H9 (cell line): Measurements from ENCODE around the gene GLRA1. TPM values are rescaled to one million over a fixed set of nuclear protein-coding genes. Genes with fewer than 3 reads are reported as not detected.

Experiments
- DNase-seq: peaks from one replicate; pipeline ENCODE4 v3.0.0-alpha.2; 2017
- H2AFZ ChIP-seq: one replicate; pipeline ENCODE4 v1.6.1; 2013; ENCODE audit warnings: mild to moderate bottlenecking, low read length, control low read depth, moderate library complexity
- H2AK5ac ChIP-seq: 2 replicates; pipeline ENCODE4 v1.6.1; 2013; ENCODE audit warnings: low read length, control low read depth, mixed read lengths; ENCODE audit not compliant: insufficient read length
- H2BK120ac ChIP-seq: one replicate; pipeline ENCODE4 v1.6.1; 2013; ENCODE audit warnings: low read depth, mild to moderate bottlenecking, low read length, control low read depth, inconsistent platforms; ENCODE audit not compliant: poor library complexity, severe bottlenecking
- H2BK12ac ChIP-seq: 2 replicates; pipeline ENCODE4 v1.6.1; 2013; ENCODE audit warnings: low read length, control low read depth, mixed read lengths, low read depth; ENCODE audit not compliant: insufficient read length
- H2BK15ac ChIP-seq: 2 replicates; pipeline ENCODE4 v1.6.1; 2013; ENCODE audit warnings: low read depth, low read length, control low read depth
- H2BK20ac ChIP-seq: one replicate; pipeline ENCODE4 v1.6.1; 2013; ENCODE audit warnings: low read depth, mild to moderate bottlenecking, low read length, control low read depth, inconsistent platforms; ENCODE audit not compliant: poor library complexity, severe bottlenecking
- H2BK5ac ChIP-seq: 2 replicates; pipeline ENCODE4 v1.6.1; 2013; ENCODE audit warnings: low read length, control low read depth, mixed read lengths; ENCODE audit not compliant: insufficient read length
- H3K14ac ChIP-seq: 2 replicates; pipeline ENCODE4 v1.6.1; 2013; ENCODE audit warnings: low read length, control low read depth; ENCODE audit not compliant: insufficient read depth
- H3K18ac ChIP-seq: 2 replicates; pipeline ENCODE4 v1.6.1; 2013; ENCODE audit warnings: low read depth, mild to moderate bottlenecking, mixed read lengths, low read length, control low read depth; ENCODE audit not compliant: insufficient read length
- H3K23ac ChIP-seq: 2 replicates; pipeline ENCODE4 v1.6.1; 2013; ENCODE audit warnings: low read length, control low read depth, mixed read lengths, low read depth; ENCODE audit not compliant: insufficient read length
- H3K23me2 ChIP-seq: 2 replicates; pipeline ENCODE4 v1.6.1; 2013; ENCODE audit warnings: low read depth, mild to moderate bottlenecking, mixed read lengths, low read length, control low read depth; ENCODE audit not compliant: insufficient read length, poor library complexity, severe bottlenecking
- H3K27ac ChIP-seq: 2 replicates; pipeline ENCODE4 v1.5.1; 2013; ENCODE audit warnings: low read length, control low read depth, mixed read lengths, low read depth; ENCODE audit not compliant: insufficient read length
- H3K27me3 ChIP-seq: 2 replicates; pipeline ENCODE4 v1.6.1; 2013; ENCODE audit warnings: low read length, control low read depth, inconsistent platforms; ENCODE audit not compliant: insufficient read depth
- H3K4ac ChIP-seq: 2 replicates; pipeline ENCODE4 v1.6.1; 2013; ENCODE audit warnings: low read depth, mild to moderate bottlenecking, control low read depth, inconsistent platforms, low read length, moderate library complexity
- H3K4me1 ChIP-seq: 2 replicates; pipeline ENCODE4 v1.6.1; 2013; ENCODE audit warnings: low read length, control low read depth, inconsistent platforms; ENCODE audit not compliant: insufficient read depth
- H3K4me2 ChIP-seq: 2 replicates; pipeline ENCODE4 v1.6.1; 2013; ENCODE audit warnings: low read length, control low read depth, mixed read lengths; ENCODE audit not compliant: insufficient read length, insufficient read depth
- H3K56ac ChIP-seq: 2 replicates; pipeline ENCODE4 v1.6.1; 2013; ENCODE audit warnings: low read depth, mild to moderate bottlenecking, mixed read lengths, low read length, control low read depth; ENCODE audit not compliant: insufficient read length
- H3K79me1 ChIP-seq: 2 replicates; pipeline ENCODE4 v1.6.1; 2013; ENCODE audit warnings: low read depth, mild to moderate bottlenecking, moderate library complexity, low read length, control low read depth, inconsistent platforms; ENCODE audit not compliant: insufficient read depth, poor library complexity, severe bottlenecking
- H3K79me2 ChIP-seq: 2 replicates; pipeline ENCODE4 v1.6.1; 2013; ENCODE audit warnings: low read length, control low read depth, inconsistent platforms; ENCODE audit not compliant: insufficient read depth
- H3K9ac ChIP-seq: 2 replicates; pipeline ENCODE4 v1.6.1; 2013; ENCODE audit warnings: low read length, control low read depth, mixed read lengths; ENCODE audit not compliant: insufficient read length; ENCODE audit errors: extremely low read depth
- H3K9me3 ChIP-seq: one replicate; pipeline ENCODE4 v1.6.1; 2013; ENCODE audit warnings: low read depth, low read length, inconsistent platforms; ENCODE audit not compliant: control insufficient read depth
- H3T11ph ChIP-seq: one replicate; pipeline ENCODE4 v1.6.1; 2013; ENCODE audit warnings: mild to moderate bottlenecking, low read length, control low read depth, inconsistent platforms
- H4K20me1 ChIP-seq: one replicate; pipeline ENCODE4 v1.6.1; 2013; ENCODE audit not compliant: control insufficient read depth, insufficient read length, insufficient read depth
- H4K5ac ChIP-seq: 2 replicates; pipeline ENCODE4 v1.6.1; 2013; ENCODE audit warnings: low read depth, mild to moderate bottlenecking, mixed read lengths, low read length, control low read depth; ENCODE audit not compliant: insufficient read length
- H4K8ac ChIP-seq: replicated peaks from 2 replicates; pipeline ENCODE4 v1.6.1; 2013; ENCODE audit warnings: low read length, control low read depth, mixed read lengths, low read depth; ENCODE audit not compliant: insufficient read length
- H4K91ac ChIP-seq: 2 replicates; pipeline ENCODE4 v1.6.1; 2013; ENCODE audit warnings: low read depth, mild to moderate bottlenecking, moderate library complexity, mixed read lengths, low read length, control low read depth; ENCODE audit not compliant: insufficient read length
- H3K27ac Mint-ChIP-seq, 3 experiments: 2 replicates in 2 of 3; 3 replicates in 1 of 3; pipeline ENCODE4 v1.8.0; 2020 to 2021; ENCODE audit warnings: mixed read lengths in 3 of 3, mild to moderate bottlenecking in 1 of 3, moderate library complexity in 1 of 3
- H3K27me3 Mint-ChIP-seq: 2 replicates; pipeline ENCODE4 v1.8.0; 2021; ENCODE audit warnings: low read depth, mild to moderate bottlenecking, moderate library complexity, mixed read lengths
- H3K36me3 Mint-ChIP-seq, 3 experiments: 2 replicates in 2 of 3; 3 replicates in 1 of 3; pipeline ENCODE4 v1.8.0; 2020 to 2021; ENCODE audit warnings: low read depth in 3 of 3, mixed read lengths in 3 of 3; ENCODE audit not compliant: insufficient read depth in 1 of 3
- H3K4me1 Mint-ChIP-seq, 2 experiments: 2 replicates each; pipeline ENCODE4 v1.8.0; 2020; ENCODE audit warnings: mixed read lengths in 2 of 2
- H3K4me3 Mint-ChIP-seq, 2 experiments: 2 replicates in 1 of 2; 3 replicates in 1 of 2; pipeline ENCODE4 v1.8.0; 2020 to 2021; ENCODE audit warnings: mild to moderate bottlenecking in 2 of 2, mixed read lengths in 2 of 2, moderate library complexity in 1 of 2
- H3K9me3 Mint-ChIP-seq, 2 experiments: 2 replicates in 1 of 2; 3 replicates in 1 of 2; pipeline ENCODE4 v1.8.0; 2020; ENCODE audit warnings: mild to moderate bottlenecking in 2 of 2, mixed read lengths in 2 of 2, moderate library complexity in 1 of 2
- CTCF ChIP-seq: fragments of 200-600 bp; sonication (generic); conservative IDR thresholded peaks from 3 replicates; pipeline ENCODE4 v1.8.0; 2021; ENCODE audit warnings: antibody characterized with exemption, mild to moderate bottlenecking
- WGBS: extraction: QIAGEN DNeasy Blood & Tissue Kit; methylation state at CpG from one replicate; pipeline ENCODE4 v1.1.7; 2013; ENCODE audit warnings: missing lambda C conversion rate, low lambda C conversion rate, mixed read lengths; ENCODE audit not compliant: insufficient read length; ENCODE audit errors: extremely low coverage; 5-methylcytosine and 5-hydroxymethylcytosine counted together
- total RNA-seq: library from RNA; stranded (reverse); gene quantifications from 2 replicates; pipeline ENCODE4 v1.2.1, GENCODE V29; 2021

The GLRA1 gene
- total RNA-seq, 1 experiment from 2014 or later = not detected

- no peak overlapping the region for H4K91ac ChIP-seq
- H3K79me2 ChIP-seq = no peaks in the 10 kb centered on the region
- H2AK5ac ChIP-seq = no peak overlapping the region
- Mint-ChIP-seq H3K9me3 (peaks cover 38 to 44% of the 10 kb centered on the region in 2 experiments), H3K4me1 (peaks cover 2% of the 10 kb centered on the region in 2 experiments), H3K27ac (no peak overlapping the region), H3K4me3 (no peak overlapping the region), H3K27me3 (peaks cover 20% of the 10 kb centered on the region), H3K36me3 (peaks cover 48 to 65% (median 55%) of the 10 kb centered on the region in 3 experiments)
- H3K27ac ChIP-seq = no peak overlapping the region
- H2BK5ac ChIP-seq = no peak overlapping the region
- no peak overlapping the region for H3K56ac ChIP-seq
- no peak overlapping the region for H3K14ac ChIP-seq
- H3K27me3 ChIP-seq = no peaks in the 10 kb centered on the region; the same call in 1 of the 2 replicates
- H3K4ac ChIP-seq = no peak overlapping the region
- no peak overlapping the region for H2BK120ac ChIP-seq
- H3K4me2 ChIP-seq = no peak overlapping the region
- H4K5ac ChIP-seq = no peak overlapping the region
- no peak for TF ChIP-seq CTCF
- H3K9me3 ChIP-seq = peaks cover 14% of the 10 kb centered on the region
- WGBS = no CpG with 5 or more reads among the region's 1 CpG
- H4K8ac ChIP-seq = no peak overlapping the region
- no peak overlapping the region for H2BK12ac ChIP-seq
- no peak overlapping the region for H2AFZ ChIP-seq
- no peak overlapping the region for H3K9ac ChIP-seq
- no peak overlapping the region for H2BK15ac ChIP-seq
- no peaks in the 10 kb centered on the region for H4K20me1 ChIP-seq
- H3K18ac ChIP-seq = no peak overlapping the region
- no peak for DNase-seq
- H2BK20ac ChIP-seq = no peak overlapping the region
- H3K4me1 ChIP-seq = no peaks in the 10 kb centered on the region
- no peak overlapping the region for H3T11ph ChIP-seq
- no peak overlapping the region for H3K23ac ChIP-seq
- no peaks in the 10 kb centered on the region for H3K23me2 ChIP-seq
- H3K79me1 ChIP-seq = no peaks in the 10 kb centered on the region
These were observed 95.3 kb downstream of the GLRA1 start for GRCh38 chr5:151829370-151829769.
